GM18868 (cell line): ENCODE data around the gene ARHGEF12.

Experiments used
- ATAC-seq: cut with Tn5 transposase; IDR thresholded peaks from one replicate; pipeline ENCODE4 v1.9.1; 2021; ENCODE audit warnings: mild to moderate bottlenecking, moderate library complexity; ENCODE audit not compliant: unreplicated experiment

Gene ARHGEF12

GRCh38 chr11:120340529-120340928, 4.3 kb downstream of the ARHGEF12 start:
- no peak for ATAC-seq

GRCh38 chr11:120342226-120342625, 6.0 kb downstream of the ARHGEF12 start:
- ATAC-seq: no peak

GRCh38 chr11:120342678-120343077, 6.5 kb downstream of the ARHGEF12 start:
- ATAC-seq: no peak

- ATAC-seq: peak; percentile 61
These were observed 7.2 kb downstream of the ARHGEF12 start for GRCh38 chr11:120343429-120343828.

- peak; percentile 79 for ATAC-seq
These were observed 8.2 kb downstream of the ARHGEF12 start for GRCh38 chr11:120344302-120345004.

GRCh38 chr11:120346233-120346632, 10.0 kb downstream of the ARHGEF12 start:
- ATAC-seq: no peak

GRCh38 chr11:120350637-120351036, 14.4 kb downstream of the ARHGEF12 start:
- ATAC-seq: no peak

- ATAC-seq: no peak
These were observed 16.2 kb downstream of the ARHGEF12 start for GRCh38 chr11:120352405-120352804.

GRCh38 chr11:120354068-120354467, 17.9 kb downstream of the ARHGEF12 start:
- no peak for ATAC-seq

- no peak for ATAC-seq
These were observed 18.6 kb downstream of the ARHGEF12 start for GRCh38 chr11:120354779-120355178.

GRCh38 chr11:120357620-120358019, 21.4 kb downstream of the ARHGEF12 start:
- ATAC-seq: no peak

GRCh38 chr11:120358729-120359128, 22.5 kb downstream of the ARHGEF12 start:
- ATAC-seq: no peak

GRCh38 chr11:120363436-120363835, 27.2 kb downstream of the ARHGEF12 start:
- no peak for ATAC-seq

GRCh38 chr11:120365512-120365911, 29.3 kb downstream of the ARHGEF12 start:
- no peak for ATAC-seq

GRCh38 chr11:120372296-120372695, 36.1 kb downstream of the ARHGEF12 start:
- ATAC-seq: no peak

GRCh38 chr11:120375076-120375475, 38.9 kb downstream of the ARHGEF12 start:
- no peak for ATAC-seq

- ATAC-seq: no peak
These were observed 40.5 kb downstream of the ARHGEF12 start for GRCh38 chr11:120376547-120377182.

- no peak for ATAC-seq
These were observed 42.3 kb downstream of the ARHGEF12 start for GRCh38 chr11:120378474-120378873.

- ATAC-seq: no peak
These were observed 45.2 kb downstream of the ARHGEF12 start for GRCh38 chr11:120381401-120381800.

GRCh38 chr11:120383518-120384155, 47.4 kb downstream of the ARHGEF12 start:
- no peak for ATAC-seq

GRCh38 chr11:120384476-120384875, 48.3 kb downstream of the ARHGEF12 start:
- no peak for ATAC-seq

- ATAC-seq: no peak
These were observed 48.9 kb downstream of the ARHGEF12 start for GRCh38 chr11:120385110-120385509.
